GM12872 (cell line): Measurements from ENCODE around the gene UQCC3.

Experiments used
- TF ChIP-seq, protein P1 (sequence below): IDR thresholded peaks from 3 replicates; pipeline ENCODE4 v1.5.1; 2011; ENCODE audit warnings: low read depth, mild to moderate bottlenecking, low read length, moderate library complexity; ENCODE audit not compliant: insufficient read depth

Gene UQCC3

DNA sequence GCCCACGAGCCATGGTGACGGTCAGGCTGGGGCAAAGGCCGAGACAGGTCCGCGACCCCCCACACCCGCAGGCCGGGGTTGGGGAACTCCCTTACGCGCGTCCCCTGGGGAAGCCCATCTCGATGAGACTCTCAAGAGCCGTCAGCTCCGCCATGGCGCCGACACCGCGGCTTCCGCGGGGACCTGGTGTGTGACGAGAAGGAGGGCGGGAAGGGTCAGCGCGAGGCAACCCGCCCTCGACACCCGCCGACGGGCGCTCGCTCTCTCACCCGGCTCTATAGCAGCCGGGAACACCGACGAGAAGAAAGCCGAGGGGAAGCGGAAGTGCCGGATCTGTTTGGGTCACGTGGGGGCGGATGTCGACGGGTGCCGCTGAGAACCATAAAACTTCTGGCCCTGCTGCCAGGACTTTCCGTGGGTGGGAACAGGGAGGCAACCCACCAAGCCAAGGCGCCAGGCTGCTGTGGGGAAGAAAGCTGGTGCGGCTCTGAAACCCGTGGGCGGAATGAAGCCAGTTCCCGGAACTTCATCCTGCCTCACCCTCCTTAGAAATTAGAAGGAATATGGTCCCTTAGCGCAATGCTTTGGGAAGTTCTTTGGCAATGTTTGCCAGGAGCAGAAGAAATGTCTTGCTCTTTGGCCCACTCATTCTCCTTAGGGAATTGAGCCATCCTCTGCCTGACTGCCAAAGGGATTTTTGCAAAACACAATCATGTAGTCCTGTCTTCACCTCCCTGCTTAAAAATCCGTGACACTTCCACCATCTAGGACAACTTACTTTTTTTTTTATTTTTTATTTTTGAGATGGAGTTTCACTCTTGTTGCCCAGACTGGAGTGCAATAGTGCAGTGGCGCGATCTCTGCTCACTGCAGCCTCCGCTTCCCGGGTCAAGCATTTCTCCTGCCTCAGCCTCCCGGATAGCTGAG lies 7.6 kb downstream of the UQCC3 start, which contains the start of gene UBXN1:
TSS of gene UBXN1 (minus strand) at position 304 of the 927 bp plus-strand sequence. CDS start at position 154, 150 bp downstream.
- TF ChIP-seq, protein P1, sequence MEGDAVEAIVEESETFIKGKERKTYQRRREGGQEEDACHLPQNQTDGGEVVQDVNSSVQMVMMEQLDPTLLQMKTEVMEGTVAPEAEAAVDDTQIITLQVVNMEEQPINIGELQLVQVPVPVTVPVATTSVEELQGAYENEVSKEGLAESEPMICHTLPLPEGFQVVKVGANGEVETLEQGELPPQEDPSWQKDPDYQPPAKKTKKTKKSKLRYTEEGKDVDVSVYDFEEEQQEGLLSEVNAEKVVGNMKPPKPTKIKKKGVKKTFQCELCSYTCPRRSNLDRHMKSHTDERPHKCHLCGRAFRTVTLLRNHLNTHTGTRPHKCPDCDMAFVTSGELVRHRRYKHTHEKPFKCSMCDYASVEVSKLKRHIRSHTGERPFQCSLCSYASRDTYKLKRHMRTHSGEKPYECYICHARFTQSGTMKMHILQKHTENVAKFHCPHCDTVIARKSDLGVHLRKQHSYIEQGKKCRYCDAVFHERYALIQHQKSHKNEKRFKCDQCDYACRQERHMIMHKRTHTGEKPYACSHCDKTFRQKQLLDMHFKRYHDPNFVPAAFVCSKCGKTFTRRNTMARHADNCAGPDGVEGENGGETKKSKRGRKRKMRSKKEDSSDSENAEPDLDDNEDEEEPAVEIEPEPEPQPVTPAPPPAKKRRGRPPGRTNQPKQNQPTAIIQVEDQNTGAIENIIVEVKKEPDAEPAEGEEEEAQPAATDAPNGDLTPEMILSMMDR, result no peak

DNA sequence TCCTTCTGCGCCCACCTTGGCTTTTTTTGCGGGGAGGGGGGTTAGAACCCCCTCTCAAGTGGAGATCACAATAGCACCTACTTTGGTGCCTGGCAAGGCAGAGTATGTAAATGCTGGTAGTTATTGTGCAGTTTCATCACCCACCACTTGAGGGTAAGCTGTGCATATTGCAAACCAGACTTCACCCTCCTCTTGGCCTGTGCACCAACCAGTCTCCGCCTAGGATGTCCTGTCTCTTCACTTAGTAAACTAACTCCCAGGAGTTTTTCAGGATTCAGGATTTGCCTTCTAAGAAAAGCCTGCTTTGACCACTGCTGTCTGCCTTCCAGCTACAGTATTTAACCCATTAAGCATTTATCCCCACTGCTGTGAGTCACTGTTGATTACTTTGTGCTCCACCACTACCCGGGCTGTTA lies 9.4 kb downstream of the UQCC3 start:
- TF ChIP-seq, protein P1, result peak; percentile 74

DNA sequence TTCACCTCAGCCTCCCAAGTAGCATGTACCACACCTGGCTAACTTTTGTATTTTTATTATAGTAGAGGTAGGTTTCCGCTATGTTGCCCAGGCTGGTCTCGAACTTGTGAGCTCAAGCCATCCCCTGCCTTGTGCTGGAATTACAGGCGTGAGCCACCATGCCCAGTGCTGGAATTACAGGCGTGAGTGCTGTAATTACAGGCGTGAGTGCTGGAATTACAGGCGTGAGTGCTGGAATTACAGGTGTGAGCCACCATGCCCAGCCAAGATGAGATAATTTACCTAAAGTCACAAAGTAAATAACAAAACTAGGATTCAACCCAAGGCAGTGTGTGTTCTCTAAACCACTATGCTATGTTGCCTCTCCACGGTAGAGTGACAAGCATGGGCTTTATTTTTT lies 11.0 kb downstream of the UQCC3 start:
- TF ChIP-seq, protein P1, result no peak

DNA sequence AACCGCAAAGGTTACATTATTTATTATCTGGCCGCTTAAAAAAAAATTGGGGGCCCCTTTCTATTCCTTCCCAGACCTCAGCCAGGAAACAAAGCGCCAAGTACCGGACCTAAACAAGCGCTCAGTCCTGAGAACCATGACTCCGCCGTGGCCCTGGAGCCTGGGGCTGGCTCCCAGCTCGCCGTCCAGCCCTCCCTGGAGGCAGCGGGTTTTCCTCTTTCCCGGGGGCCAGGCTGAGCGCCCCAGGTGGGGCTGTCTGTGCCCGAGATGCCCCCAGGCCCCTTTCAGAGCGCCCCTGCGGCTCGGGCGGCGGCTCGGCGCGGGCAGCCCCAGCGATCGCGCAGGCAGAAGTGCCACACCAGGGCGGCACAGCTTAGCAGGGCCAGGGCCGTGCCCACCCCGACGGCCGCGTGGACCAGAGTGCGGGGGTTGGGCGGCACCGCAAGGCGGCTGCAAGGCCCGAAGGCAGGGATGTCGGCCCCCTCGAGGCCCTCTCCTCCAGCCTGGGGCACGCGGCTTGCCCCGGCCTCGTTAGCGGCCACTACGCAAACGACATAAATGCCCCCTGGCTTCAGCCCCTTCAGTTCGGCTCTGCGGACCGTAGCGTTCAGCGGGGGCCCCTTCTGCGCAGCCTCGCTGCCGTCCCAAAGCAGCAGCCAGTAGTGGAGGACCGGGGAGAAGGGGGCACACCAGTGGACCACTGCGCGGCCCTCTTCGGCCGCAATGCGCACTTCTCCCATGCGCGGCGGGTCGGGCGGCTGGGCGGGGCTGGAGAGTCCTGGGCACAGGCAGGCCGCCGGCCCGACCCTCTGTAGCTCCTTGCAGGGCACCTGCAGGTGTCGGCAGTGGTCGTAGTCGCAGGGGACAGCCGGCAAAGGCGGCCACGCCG lies 16.3 kb downstream of the UQCC3 start:
- TF ChIP-seq, protein P1, result no peak

DNA sequence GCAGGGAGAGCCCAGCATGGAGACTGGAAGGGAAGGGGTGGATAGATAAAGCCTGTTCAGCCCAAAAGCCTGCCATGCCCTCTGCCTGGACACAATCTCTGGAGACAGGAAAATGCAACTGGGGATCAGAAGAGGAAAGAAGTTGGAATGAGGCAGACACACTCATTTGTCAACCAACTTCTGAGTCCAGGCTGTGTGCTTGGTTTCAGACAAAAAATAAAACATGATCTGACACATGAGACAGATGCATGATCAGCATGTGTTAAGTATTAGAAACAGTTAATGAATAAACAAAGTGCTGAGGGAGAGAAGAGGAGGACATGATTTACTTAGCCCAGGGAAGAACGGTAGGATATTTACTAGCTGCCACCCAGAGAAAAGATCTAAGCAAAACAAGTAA lies 17.0 kb downstream of the UQCC3 start:
- TF ChIP-seq, protein P1, result no peak

DNA sequence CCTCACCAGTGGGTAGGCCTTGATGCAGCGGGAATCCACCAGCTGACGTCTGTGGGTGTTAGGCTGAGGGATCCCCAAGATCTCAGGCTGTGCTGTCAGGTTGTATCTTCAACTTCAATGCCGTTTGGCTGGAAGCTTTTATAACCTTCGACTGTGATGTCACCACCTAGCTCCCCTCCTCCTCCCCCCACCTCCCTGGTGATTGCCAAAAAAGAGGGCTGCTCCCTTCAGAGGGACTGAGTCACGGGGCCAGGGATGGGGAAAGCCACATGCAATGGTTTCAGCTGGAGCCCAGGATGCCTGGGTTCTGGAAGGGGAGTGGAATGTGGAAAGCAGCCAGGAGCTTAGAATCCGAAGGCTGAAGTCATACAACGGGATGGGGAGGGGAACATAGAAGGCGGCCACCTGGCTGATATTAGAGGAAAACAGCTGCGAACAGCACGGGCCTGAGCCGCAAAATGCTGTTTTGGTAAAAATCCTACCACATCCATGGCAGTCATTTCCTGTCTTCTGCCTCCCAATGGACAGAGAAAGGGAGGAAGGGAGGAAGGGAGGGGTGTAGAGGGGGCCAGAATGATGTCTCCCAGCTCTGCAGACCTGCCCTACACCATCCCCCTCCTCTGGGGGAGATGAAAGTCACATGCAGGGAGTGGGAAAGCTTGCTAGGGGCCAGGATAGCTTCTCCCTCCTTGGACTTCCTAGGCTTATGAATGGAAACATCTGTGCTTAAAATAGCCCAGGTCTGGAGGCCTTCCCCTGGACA lies 18.1 kb downstream of the UQCC3 start, which contains the start of gene LRRN4CL:
TSS of gene LRRN4CL (minus strand) at position 110 of the 763 bp plus-strand sequence. CDS start 1,022 bp downstream, outside the sequence.
- TF ChIP-seq, protein P1, result no peak
